ENCODE data around the gene NTRK3. TPM values are rescaled to one million over a fixed set of nuclear protein-coding genes. Genes with fewer than 3 reads are reported as not detected.

NTRK3 gene
- total and polyA plus RNA-seq, 2 experiments from 2014 or later = not detected

- DNase-seq = no peak
- Histone ChIP-seq H3K4me1 (ENCODE audit: insufficient read depth) (no peaks in the 10 kb centered on the region), H3K27ac (no peak overlapping the region), H3K4me3 (no peak overlapping the region), H3K27me3 (replicated peaks; ENCODE audit: insufficient read depth) (no peaks in the 10 kb centered on the region), H3K79me2 (ENCODE audit: insufficient read depth) (no peaks in the 10 kb centered on the region), H4K20me1 (ENCODE audit: insufficient read depth) (no peaks in the 10 kb centered on the region), H3K4me2 (ENCODE audit: unreplicated experiment) (no peak overlapping the region), H3K9me3 (ENCODE audit: low read depth) (no peaks in the 10 kb centered on the region), H2AFZ (no peak overlapping the region), H3K9me2 (ENCODE audit: insufficient read depth) (no peaks in the 10 kb centered on the region), H3K36me3 (ENCODE audit: low read depth) (no peaks in the 10 kb centered on the region), H3F3A (ENCODE audit: insufficient read depth) (no peaks in the 10 kb centered on the region), H3K9ac (no peak overlapping the region)
- 23 to 26% methylated on average over 5 of the region's 5 CpGs for WGBS, 2 experiments (ENCODE audit: low coverage in 1 of 2, low lambda C conversion rate in 2 of 2, missing lambda C conversion rate in 2 of 2)
- in situ Hi-C loops (cut with MboI) = no loop called here
- no peak for TF ChIP-seq EZH2phosphoT487 (IDR thresholded peaks at IDR 0.05; ENCODE audit: insufficient read depth, low read depth)
- TF ChIP-seq EZH2 (IDR thresholded peaks at IDR 0.05; ENCODE audit: insufficient read depth, poor library complexity, severe bottlenecking) = no peak
Observed at GRCh38 chr15:87930457-87930856, 326.1 kb downstream of the NTRK3 start.

GRCh38 chr15:87929841-87930240, 326.7 kb downstream of the NTRK3 start:
- no peak overlapping the region for H3K27ac ChIP-seq
- no peak for DNase-seq
- no peak overlapping the region for H3K9ac ChIP-seq
- H3K79me2 ChIP-seq (ENCODE audit: insufficient read depth) = no peaks in the 10 kb centered on the region
- H3K4me3 ChIP-seq = no peak overlapping the region
- WGBS, 2 experiments (ENCODE audit: low coverage in 1 of 2, low lambda C conversion rate in 2 of 2, missing lambda C conversion rate in 2 of 2) = 37 to 46% methylated on average over 2 of the region's 2 CpGs
- TF ChIP-seq EZH2 (IDR thresholded peaks at IDR 0.05; ENCODE audit: insufficient read depth, poor library complexity, severe bottlenecking) (no peak), EZH2phosphoT487 (IDR thresholded peaks at IDR 0.05; ENCODE audit: insufficient read depth, low read depth) (no peak)
- H3K4me2 ChIP-seq (ENCODE audit: unreplicated experiment) = no peak overlapping the region
- no peaks in the 10 kb centered on the region for H3K4me1 ChIP-seq (ENCODE audit: insufficient read depth)
- H2AFZ ChIP-seq = no peak overlapping the region
- no peaks in the 10 kb centered on the region for H4K20me1 ChIP-seq (ENCODE audit: insufficient read depth)
- no peaks in the 10 kb centered on the region for H3F3A ChIP-seq (ENCODE audit: insufficient read depth)
- no peaks in the 10 kb centered on the region for H3K36me3 ChIP-seq (ENCODE audit: low read depth)
- no peaks in the 10 kb centered on the region for H3K9me2 ChIP-seq (ENCODE audit: insufficient read depth)
- H3K27me3 ChIP-seq (replicated peaks; ENCODE audit: insufficient read depth) = no peaks in the 10 kb centered on the region
- no peaks in the 10 kb centered on the region for H3K9me3 ChIP-seq (ENCODE audit: low read depth)
- in situ Hi-C loops (cut with MboI) = no loop called here

GRCh38 chr15:87924433-87924832, 332.1 kb downstream of the NTRK3 start:
- H4K20me1 ChIP-seq (ENCODE audit: insufficient read depth) = no peaks in the 10 kb centered on the region
- H3K9ac ChIP-seq = no peak overlapping the region
- TF ChIP-seq EZH2 (IDR thresholded peaks at IDR 0.05; ENCODE audit: insufficient read depth, poor library complexity, severe bottlenecking) (no peak), EZH2phosphoT487 (IDR thresholded peaks at IDR 0.05; ENCODE audit: insufficient read depth, low read depth) (no peak)
- H3K79me2 ChIP-seq (ENCODE audit: insufficient read depth) = no peaks in the 10 kb centered on the region
- no peak overlapping the region for H3K4me3 ChIP-seq
- H3K36me3 ChIP-seq (ENCODE audit: low read depth) = no peaks in the 10 kb centered on the region
- no peaks in the 10 kb centered on the region for H3F3A ChIP-seq (ENCODE audit: insufficient read depth)
- H2AFZ ChIP-seq = no peak overlapping the region
- H3K4me1 ChIP-seq (ENCODE audit: insufficient read depth) = no peaks in the 10 kb centered on the region
- no peaks in the 10 kb centered on the region for H3K27me3 ChIP-seq (replicated peaks; ENCODE audit: insufficient read depth)
- no peak overlapping the region for H3K27ac ChIP-seq
- no peak for DNase-seq
- H3K9me3 ChIP-seq (ENCODE audit: low read depth) = no peaks in the 10 kb centered on the region
- H3K4me2 ChIP-seq (ENCODE audit: unreplicated experiment) = no peak overlapping the region
- in situ Hi-C loops (cut with MboI) = no loop called here
- H3K9me2 ChIP-seq (ENCODE audit: insufficient read depth) = no peaks in the 10 kb centered on the region
- WGBS, 2 experiments (ENCODE audit: low coverage in 1 of 2, low lambda C conversion rate in 2 of 2, missing lambda C conversion rate in 2 of 2) = 15 to 18% methylated on average over 1 of the region's 1 CpG

GRCh38 chr15:87919064-87919463, 337.5 kb downstream of the NTRK3 start:
- H3K27me3 ChIP-seq (replicated peaks; ENCODE audit: insufficient read depth) = no peaks in the 10 kb centered on the region; the same call in 1 of the 2 replicates
- no peaks in the 10 kb centered on the region for H3K9me3 ChIP-seq (ENCODE audit: low read depth)
- H3K4me1 ChIP-seq (ENCODE audit: insufficient read depth) = no peaks in the 10 kb centered on the region
- H3K9ac ChIP-seq = no peak overlapping the region
- in situ Hi-C loops (cut with MboI) = no loop called here
- no peaks in the 10 kb centered on the region for H4K20me1 ChIP-seq (ENCODE audit: insufficient read depth)
- H3K79me2 ChIP-seq (ENCODE audit: insufficient read depth) = no peaks in the 10 kb centered on the region
- H2AFZ ChIP-seq = no peak overlapping the region
- no peak for TF ChIP-seq EZH2 (IDR thresholded peaks at IDR 0.05; ENCODE audit: insufficient read depth, poor library complexity, severe bottlenecking)
- no peaks in the 10 kb centered on the region for H3F3A ChIP-seq (ENCODE audit: insufficient read depth)
- no peaks in the 10 kb centered on the region for H3K9me2 ChIP-seq (ENCODE audit: insufficient read depth)
- no peak overlapping the region for H3K4me2 ChIP-seq (ENCODE audit: unreplicated experiment)
- WGBS, 2 experiments (ENCODE audit: low coverage in 1 of 2, low lambda C conversion rate in 2 of 2, missing lambda C conversion rate in 2 of 2) = 37 to 41% methylated on average over 3 of the region's 3 CpGs
- H3K36me3 ChIP-seq (ENCODE audit: low read depth) = no peaks in the 10 kb centered on the region
- H3K4me3 ChIP-seq = no peak overlapping the region
- H3K27ac ChIP-seq = no peak overlapping the region
- DNase-seq = no peak

- H3K27ac ChIP-seq = no peak overlapping the region
- no peaks in the 10 kb centered on the region for H3K36me3 ChIP-seq (ENCODE audit: low read depth)
- H3K27me3 ChIP-seq (replicated peaks; ENCODE audit: insufficient read depth) = no peaks in the 10 kb centered on the region; the same call in 1 of the 2 replicates
- H2AFZ ChIP-seq = no peak overlapping the region
- WGBS, 2 experiments (ENCODE audit: low coverage in 1 of 2, low lambda C conversion rate in 2 of 2, missing lambda C conversion rate in 2 of 2) = 4 to 5% methylated on average over 2 of the region's 2 CpGs
- TF ChIP-seq EZH2phosphoT487 (IDR thresholded peaks at IDR 0.05; ENCODE audit: insufficient read depth, low read depth) (no peak), EZH2 (IDR thresholded peaks at IDR 0.05; ENCODE audit: insufficient read depth, poor library complexity, severe bottlenecking) (no peak)
- no peaks in the 10 kb centered on the region for H3K9me2 ChIP-seq (ENCODE audit: insufficient read depth)
- no peaks in the 10 kb centered on the region for H3F3A ChIP-seq (ENCODE audit: insufficient read depth)
- no peaks in the 10 kb centered on the region for H3K9me3 ChIP-seq (ENCODE audit: low read depth)
- H3K4me3 ChIP-seq = no peak overlapping the region
- H3K4me1 ChIP-seq (ENCODE audit: insufficient read depth) = no peaks in the 10 kb centered on the region
- H3K79me2 ChIP-seq (ENCODE audit: insufficient read depth) = no peaks in the 10 kb centered on the region
- in situ Hi-C loops (cut with MboI) = no loop called here
- H4K20me1 ChIP-seq (ENCODE audit: insufficient read depth) = no peaks in the 10 kb centered on the region
- DNase-seq = no peak
- no peak overlapping the region for H3K4me2 ChIP-seq (ENCODE audit: unreplicated experiment)
- H3K9ac ChIP-seq = no peak overlapping the region
Observed at GRCh38 chr15:87917480-87917879, 339.1 kb downstream of the NTRK3 start.
